H1 (cell line): Measurements from ENCODE around the gene PDLIM4. TPM values are rescaled to one million over a fixed set of nuclear protein-coding genes. Genes with fewer than 3 reads are reported as not detected.

Experiments
- CTCF ChIA-PET: fragments of 300-600 bp; sonication (Branson Sonifier 250); formaldehyde crosslinking; loops from one replicate; lab custom pipeline; 2021; ENCODE audit not compliant: partially characterized antibody; lab: Charles Lee
- POLR2A ChIA-PET: fragments of 300-600 bp; sonication (Branson Sonifier 250); formaldehyde crosslinking; loops from one replicate; lab custom pipeline; 2021; ENCODE audit warnings: inconsistent platforms; ENCODE audit not compliant: partially characterized antibody; lab: Charles Lee
- DNase-seq, 2 experiments: peaks; one replicate each; pipeline versions ENCODE4 v3.0.0 to v3.0.0-alpha.2; 2010 to 2022; ENCODE audit warnings: low spot score in 2 of 2, low read depth in 1 of 2, mixed read lengths in 1 of 2
- FAIRE-seq: peaks from 2 replicates; lab custom pipeline; 2011; peaks lifted over from hg19 to GRCh38; lab: Jason Lieb, UNC
- H2AFZ ChIP-seq: 2 replicates; pipeline ENCODE4 v1.8.1; 2012; ENCODE audit warnings: low read length, inconsistent platforms
- H2AK5ac ChIP-seq: 2 replicates; pipeline ENCODE4 v1.6.1; 2013; ENCODE audit warnings: low read depth, low read length
- H2BK120ac ChIP-seq: replicated peaks from 2 replicates; pipeline ENCODE3; 2013; ENCODE audit warnings: low read depth, low read length, inconsistent platforms
- H2BK12ac ChIP-seq: 2 replicates; pipeline ENCODE4 v1.6.1; 2013; ENCODE audit warnings: low read depth, low read length
- H2BK15ac ChIP-seq: 2 replicates; pipeline ENCODE4 v1.6.1; 2013; ENCODE audit warnings: low read length
- H2BK20ac ChIP-seq: 2 replicates; pipeline ENCODE4 v1.6.1; 2013; ENCODE audit warnings: low read length
- H2BK5ac ChIP-seq: 2 replicates; pipeline ENCODE4 v1.6.1; 2013; ENCODE audit warnings: low read depth, low read length
- H3K14ac ChIP-seq: 2 replicates; pipeline ENCODE4 v1.6.1; 2013; ENCODE audit warnings: inconsistent platforms; ENCODE audit not compliant: insufficient read length
- H3K18ac ChIP-seq: 2 replicates; pipeline ENCODE4 v1.6.1; 2013; ENCODE audit warnings: low read length; ENCODE audit errors: extremely low read depth
- H3K23ac ChIP-seq: 2 replicates; pipeline ENCODE4 v1.6.1; 2013; ENCODE audit warnings: inconsistent platforms; ENCODE audit not compliant: insufficient read length
- H3K23me2 ChIP-seq: 2 replicates; pipeline ENCODE4 v1.6.1; 2013; ENCODE audit warnings: low read depth, low read length
- H3K27ac ChIP-seq: 2 replicates; pipeline ENCODE4 v1.6.1; 2011; ENCODE audit warnings: low read depth, low read length, inconsistent platforms
- H3K27me3 ChIP-seq, 4 experiments: replicated peaks in 1 of 4; 1 replicate in 1 of 4; 2 replicates in 3 of 4; pipeline versions ENCODE4 v1.6.1 to v1.8.1; 2011 to 2013; ENCODE audit warnings: low read length in 3 of 4, mild to moderate bottlenecking in 3 of 4, inconsistent platforms in 2 of 4, mixed read lengths in 2 of 4, moderate library complexity in 1 of 4; ENCODE audit not compliant: control insufficient read depth in 3 of 4, insufficient read depth in 3 of 4; ENCODE audit errors: extremely low read depth in 1 of 4
- H3K36me3 ChIP-seq, 4 experiments: 2 replicates each; pipeline versions ENCODE4 v1.6.1 to v1.8.1; 2011 to 2013; ENCODE audit warnings: mild to moderate bottlenecking in 4 of 4, low read length in 3 of 4, moderate library complexity in 2 of 4, control low read depth in 1 of 4, inconsistent platforms in 1 of 4; ENCODE audit not compliant: insufficient read depth in 4 of 4, control insufficient read depth in 2 of 4
- H3K4ac ChIP-seq: replicated peaks from 2 replicates; pipeline ENCODE3; 2013; ENCODE audit warnings: low read length, low read depth, mixed read lengths, inconsistent platforms; ENCODE audit not compliant: insufficient read length
- H3K4me1 ChIP-seq, 4 experiments: replicated peaks in 1 of 4; 1 replicate in 1 of 4; 2 replicates in 3 of 4; pipeline versions ENCODE4 v1.6.1 to v1.8.1; 2011 to 2013; ENCODE audit warnings: low read length in 3 of 4, inconsistent platforms in 2 of 4, mixed read lengths in 1 of 4; ENCODE audit not compliant: insufficient read depth in 4 of 4, control insufficient read depth in 3 of 4
- H3K4me2 ChIP-seq, 2 experiments: 2 replicates each; pipeline versions ENCODE4 v1.6.1 to v1.8.1; 2011 to 2013; ENCODE audit warnings: low read depth in 2 of 2, low read length in 2 of 2, control low read depth in 1 of 2, inconsistent platforms in 1 of 2, mild to moderate bottlenecking in 1 of 2; ENCODE audit not compliant: insufficient read depth in 1 of 2
- H3K4me3 ChIP-seq, 4 experiments: fragments of 200-600, 300-600 bp in 1 of 4; sonication (generic), shearing (Covaris generic), sonication (Bioruptor Twin) in 1 of 4; 2 replicates each; pipeline versions ENCODE4 v1.5.1 to v1.8.1; 2011 to 2016; ENCODE audit warnings: low read length in 4 of 4, low read depth in 3 of 4, control low read depth in 2 of 4, inconsistent platforms in 2 of 4, mild to moderate bottlenecking in 2 of 4, mixed read lengths in 1 of 4, moderate library complexity in 1 of 4; ENCODE audit not compliant: insufficient read depth in 2 of 4; ENCODE audit errors: extremely low read depth in 1 of 4
- H3K56ac ChIP-seq: replicated peaks from 2 replicates; pipeline ENCODE3; 2013; ENCODE audit warnings: low read depth, mild to moderate bottlenecking, mixed read lengths, low read length, inconsistent platforms; ENCODE audit not compliant: insufficient read length
- H3K79me1 ChIP-seq: 2 replicates; pipeline ENCODE4 v1.6.1; 2013; ENCODE audit warnings: low read depth, low read length, control low read depth
- H3K79me2 ChIP-seq, 2 experiments: 2 replicates each; pipeline versions ENCODE4 v1.6.1 to v1.8.1; 2012 to 2013; ENCODE audit warnings: low read length in 2 of 2, mild to moderate bottlenecking in 2 of 2, inconsistent platforms in 1 of 2; ENCODE audit not compliant: insufficient read depth in 2 of 2, control insufficient read depth in 1 of 2
- H3K9ac ChIP-seq, 4 experiments: replicated peaks in 1 of 4; 1 replicate in 1 of 4; 2 replicates in 3 of 4; pipeline versions ENCODE4 v1.6.1 to v1.8.1; 2011 to 2013; ENCODE audit warnings: low read depth in 3 of 4, low read length in 3 of 4, control low read depth in 2 of 4, mild to moderate bottlenecking in 2 of 4, moderate library complexity in 2 of 4, inconsistent platforms in 1 of 4; ENCODE audit errors: extremely low read depth in 1 of 4
- H3K9me3 ChIP-seq, 2 experiments: 2 replicates each; pipeline versions ENCODE4 v1.6.1 to v1.8.1; 2012 to 2013; ENCODE audit warnings: mild to moderate bottlenecking in 2 of 2, moderate library complexity in 2 of 2, control low read depth in 1 of 2, inconsistent platforms in 1 of 2, low read depth in 1 of 2, low read length in 1 of 2, mixed read lengths in 1 of 2; ENCODE audit not compliant: insufficient read depth in 2 of 2
- H4K20me1 ChIP-seq, 2 experiments: replicated peaks in 1 of 2; 2 replicates each; pipeline versions ENCODE3 to v1.8.1; 2011 to 2013; ENCODE audit warnings: inconsistent platforms in 2 of 2, low read length in 2 of 2, mild to moderate bottlenecking in 1 of 2; ENCODE audit not compliant: insufficient read depth in 2 of 2, control insufficient read depth in 1 of 2
- H4K5ac ChIP-seq: 2 replicates; pipeline ENCODE4 v1.6.1; 2013; ENCODE audit warnings: low read length, low read depth, mixed read lengths, inconsistent platforms; ENCODE audit not compliant: insufficient read length
- H4K8ac ChIP-seq: 2 replicates; pipeline ENCODE4 v1.8.0; 2013; ENCODE audit warnings: mild to moderate bottlenecking, moderate library complexity, low read length, inconsistent platforms; ENCODE audit not compliant: insufficient read depth; ENCODE audit errors: extremely low read depth
- H4K91ac ChIP-seq: replicated peaks from 2 replicates; pipeline ENCODE3; 2013; ENCODE audit warnings: low read length, mixed read lengths, inconsistent platforms; ENCODE audit not compliant: insufficient read length
- BACH1 ChIP-seq: IDR thresholded peaks from 2 replicates; pipeline ENCODE4 v1.6.1; 2012; ENCODE audit warnings: low read length, improper control_type of control experiment
- BRCA1 ChIP-seq: IDR thresholded peaks from 2 replicates; pipeline ENCODE4 v1.6.1; 2012; ENCODE audit warnings: low read depth, low read length, improper control_type of control experiment
- CHD1 ChIP-seq: IDR thresholded peaks from 2 replicates; pipeline ENCODE4 v1.6.1; 2012; ENCODE audit warnings: low read depth, low read length, improper control_type of control experiment
- CHD2 ChIP-seq: IDR thresholded peaks from 2 replicates; pipeline ENCODE4 v1.6.1; 2012; ENCODE audit warnings: low read length, improper control_type of control experiment
- EGR1 ChIP-seq: IDR thresholded peaks from 2 replicates; pipeline ENCODE4 v1.6.1; 2011; ENCODE audit warnings: low read depth, low read length, borderline replicate concordance
- FOSL1 ChIP-seq: IDR thresholded peaks from 2 replicates; pipeline ENCODE4 v1.6.1; 2011; ENCODE audit warnings: mild to moderate bottlenecking, low read depth, low read length, moderate library complexity; ENCODE audit not compliant: insufficient read depth
- GTF2F1 ChIP-seq: IDR thresholded peaks from 2 replicates; pipeline ENCODE4 v1.6.1; 2012; ENCODE audit warnings: low read depth, low read length, improper control_type of control experiment, borderline replicate concordance
- JUN ChIP-seq: IDR thresholded peaks from 2 replicates; pipeline ENCODE4 v1.6.1; 2011; ENCODE audit warnings: low read depth, mild to moderate bottlenecking, improper control_type of control experiment, low read length
- RFX5 ChIP-seq: IDR thresholded peaks from 2 replicates; pipeline ENCODE4 v1.6.1; 2011; ENCODE audit warnings: low read depth, low read length, improper control_type of control experiment, borderline replicate concordance
- SIN3A ChIP-seq, 2 experiments: IDR thresholded peaks in 1 of 2; conservative IDR thresholded peaks in 1 of 2; 2 replicates each; pipeline ENCODE4 v1.6.1; 2011 to 2012; ENCODE audit warnings: low read length in 2 of 2, improper control_type of control experiment in 1 of 2, low read depth in 1 of 2, mild to moderate bottlenecking in 1 of 2
- WGBS, 2 experiments: shearing (Covaris generic) in 1 of 2; methylation state at CpG; one replicate each; pipeline versions ENCODE4 v1.1.6 to v1.1.7; 2013 to 2015; ENCODE audit warnings: low lambda C conversion rate in 2 of 2, mixed read lengths in 2 of 2, inconsistent platforms in 1 of 2, low coverage in 1 of 2, missing lambda C conversion rate in 1 of 2; ENCODE audit not compliant: insufficient replicate concordance in 2 of 2, insufficient coverage in 1 of 2, insufficient read length in 1 of 2; ENCODE audit errors: extremely low coverage in 1 of 2, missing lambda C conversion rate in 1 of 2; 5-methylcytosine and 5-hydroxymethylcytosine counted together
- polyA plus RNA-seq, 7 experiments: library from polyadenylated mRNA; depleted of rRNA in 3 of 7; stranded (reverse) in 5 of 7; unstranded in 2 of 7; fragments of >200 nt in 5 of 7; fragments of 200-250 nt in 2 of 7; gene quantifications; 1 replicate in 5 of 7; 2 replicates in 1 of 7; 4 replicates in 1 of 7; pipeline versions ENCODE4 v1.2.1 to v1.2.3, GENCODE V29; 2011 to 2013; ENCODE audit warnings: missing spikeins in 2 of 7, mixed read lengths in 2 of 7
- total RNA-seq: library from RNA; stranded (reverse); fragmentation: NEBNext Ultra II Directional; extraction: Animal tissue kit (Norgen Biotek cat#: 25700); gene quantifications from 2 replicates; pipeline ENCODE4 v1.2.1, GENCODE V29; 2021
- TF ChIP-seq, protein P1 (sequence below): IDR thresholded peaks from 2 replicates; pipeline ENCODE4 v1.6.1; 2011; ENCODE audit warnings: low read length, improper control_type of control experiment

PDLIM4 gene
- total and polyA plus RNA-seq, 2 of the 8 experiments (the other 6 are each of a cell fraction or from before 2014, with no cell fraction given) = 10.7 to 29.1 TPM

- Histone ChIP-seq H3K23me2 (no peaks in the 10 kb centered on the region), H4K5ac (no peak overlapping the region), H3K56ac (no peak overlapping the region), H3K4me1 (no peaks in the 10 kb centered on the region), H2AK5ac (no peak overlapping the region), H4K91ac (no peak overlapping the region), H3K27ac (no peak overlapping the region), H2BK120ac (no peak overlapping the region), H3K9me3 (peaks cover 0 to 6% of the 10 kb centered on the region in 2 experiments; a peak in 1 of 4 replicates), H2BK12ac (no peak overlapping the region), H3K18ac (no peak overlapping the region), H3K14ac (no peak overlapping the region), H3K23ac (no peak overlapping the region), H3K4me2 (no peak overlapping the region), H3K4ac (no peak overlapping the region), H2BK15ac (no peak overlapping the region), H2BK20ac (no peak overlapping the region), H2BK5ac (no peak overlapping the region), H3K79me2 (no peaks in the 10 kb centered on the region), H3K79me1 (no peaks in the 10 kb centered on the region), H4K20me1 (peaks cover 0 to 2% of the 10 kb centered on the region in 2 experiments), H3K9ac (no peak overlapping the region), H4K8ac (no peak overlapping the region), H3K36me3 (no peaks in the 10 kb centered on the region), H3K27me3 (no peaks in the 10 kb centered on the region), H2AFZ (no peak overlapping the region), H3K4me3 (no peak overlapping the region)
- CTCF ChIA-PET = interaction anchor here (0.7 to 5.9 kb wide), 54 partner anchors 10 to 470 kb away, joined by 3 to 96 read pairs (median 7); partner anchors contain the start of genes CSF2, P4HA2, PDLIM4 and SLC22A4
- FAIRE-seq (no peak), DNase-seq (no peak)
- POLR2A ChIA-PET = interaction anchor here (1.4 to 2.4 kb wide), 2 partner anchors 11 to 257 kb away, joined by 3 to 11 read pairs; partner anchors contain the start of gene P4HA2
- TF ChIP-seq SIN3A (conservative IDR thresholded peaks at IDR 0.05 in 1 of 2, IDR thresholded peaks at IDR 0.05 in 1 of 2; ENCODE audit: low read depth in 1 of 2, low read length in 2 of 2) = no peak
- TF ChIP-seq GTF2F1 = no peak
- no peak for TF ChIP-seq CHD1
- TF ChIP-seq RFX5 = no peak
- no peak for TF ChIP-seq BRCA1
- TF ChIP-seq JUN = no peak
- TF ChIP-seq CHD2 = no peak
- TF ChIP-seq EGR1 = no peak
- TF ChIP-seq, protein P1, sequence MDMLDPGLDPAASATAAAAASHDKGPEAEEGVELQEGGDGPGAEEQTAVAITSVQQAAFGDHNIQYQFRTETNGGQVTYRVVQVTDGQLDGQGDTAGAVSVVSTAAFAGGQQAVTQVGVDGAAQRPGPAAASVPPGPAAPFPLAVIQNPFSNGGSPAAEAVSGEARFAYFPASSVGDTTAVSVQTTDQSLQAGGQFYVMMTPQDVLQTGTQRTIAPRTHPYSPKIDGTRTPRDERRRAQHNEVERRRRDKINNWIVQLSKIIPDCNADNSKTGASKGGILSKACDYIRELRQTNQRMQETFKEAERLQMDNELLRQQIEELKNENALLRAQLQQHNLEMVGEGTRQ = no peak
- TF ChIP-seq FOSL1 = no peak
- TF ChIP-seq BACH1 = no peak
- 92% methylated on average over 1 of the region's 1 CpG; no CpG with 5 or more reads in 1 of the 2 experiments for WGBS, 2 experiments
These were observed 18.5 kb upstream of the PDLIM4 start for GRCh38 chr5:132238901-132239500.
